Measurements from ENCODE around the gene CDKAL1.
"Not testable (repeated sequence)": the region's sequence is repeated elsewhere in the genome, so short reads cannot be mapped to it uniquely, and the experiment has no call there.

The CDKAL1 gene

DNA sequence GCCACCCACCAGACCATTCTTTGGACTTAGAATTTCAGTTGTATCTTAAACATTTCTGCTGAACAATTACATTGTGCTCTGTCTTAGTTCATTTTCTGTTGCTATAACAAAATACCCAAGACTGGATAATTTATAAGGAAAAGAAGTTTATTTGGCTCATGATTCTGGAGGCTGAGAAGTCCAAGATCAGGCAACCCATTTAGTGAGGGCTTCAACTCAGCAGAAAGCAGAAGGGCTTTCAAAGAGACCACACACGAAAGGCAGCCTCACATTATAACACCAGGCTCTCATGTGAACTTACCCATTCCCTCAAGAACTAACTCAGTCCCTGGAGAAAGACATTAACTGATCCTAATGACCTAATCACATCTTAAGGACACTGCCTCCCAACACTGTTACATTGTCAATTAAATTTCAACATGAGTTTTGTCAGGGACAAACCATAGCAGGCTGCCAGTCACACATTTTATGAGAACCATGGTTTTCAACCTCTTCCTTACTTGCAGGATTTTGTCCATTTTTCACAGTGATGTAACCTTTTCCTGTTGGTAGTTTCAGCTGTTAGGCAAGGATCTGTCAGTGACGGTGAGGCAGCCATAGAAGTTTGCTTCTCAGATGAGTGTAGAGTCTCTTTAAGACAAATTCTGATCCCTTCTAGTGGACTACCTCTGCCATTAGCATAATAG lies 659.7 kb downstream of the CDKAL1 start:
- DNase-seq: no peak

DNA sequence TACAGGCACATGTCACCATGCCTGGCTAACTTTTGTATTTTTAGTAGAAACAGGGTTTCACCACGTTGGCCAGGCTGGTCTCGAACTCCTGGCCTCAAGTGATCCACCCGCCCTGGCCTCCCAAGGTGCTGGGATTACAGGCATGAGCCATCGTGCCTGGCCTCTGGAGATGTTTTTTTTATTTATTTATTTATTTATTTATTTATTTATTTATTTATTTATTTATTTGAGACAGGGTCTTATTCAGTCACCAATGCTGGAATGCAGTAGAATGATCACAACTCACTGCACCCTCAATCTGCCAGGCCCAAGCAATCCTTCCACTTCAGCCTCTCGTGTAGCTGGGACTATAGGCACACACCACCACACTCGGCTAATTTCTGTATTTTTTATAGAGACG lies 661.0 kb downstream of the CDKAL1 start:
- DNase-seq: not testable (repeated sequence)

DNA sequence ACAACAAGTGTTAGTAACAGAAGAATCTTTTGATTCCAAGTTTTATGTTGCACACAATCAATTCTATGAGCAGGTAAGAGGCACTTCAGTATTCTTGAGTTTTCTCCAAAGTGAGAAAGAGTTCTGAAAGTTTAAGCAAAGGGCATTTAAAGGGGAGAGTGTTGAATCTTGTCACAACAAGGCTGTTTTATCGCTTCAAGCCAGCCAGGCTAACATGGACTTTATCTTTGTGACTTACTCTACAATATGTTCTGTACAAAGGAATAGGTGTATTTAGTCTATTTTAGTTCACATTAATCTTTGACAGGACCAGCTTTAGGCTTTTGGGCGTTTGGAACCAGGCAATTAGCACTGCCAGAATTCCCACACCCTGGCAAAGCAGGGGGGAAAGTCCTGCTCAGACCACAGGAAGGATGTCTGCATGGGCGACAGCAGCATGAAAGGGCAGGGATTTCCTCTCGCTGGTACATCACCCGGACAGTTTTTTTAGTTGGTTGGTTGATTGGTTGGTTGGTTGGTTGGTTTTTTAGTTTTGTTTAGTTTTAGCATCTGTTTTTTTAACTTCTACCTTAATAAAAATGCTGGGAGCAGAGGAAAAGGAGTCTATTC lies 663.9 kb downstream of the CDKAL1 start:
- DNase-seq: no peak

DNA sequence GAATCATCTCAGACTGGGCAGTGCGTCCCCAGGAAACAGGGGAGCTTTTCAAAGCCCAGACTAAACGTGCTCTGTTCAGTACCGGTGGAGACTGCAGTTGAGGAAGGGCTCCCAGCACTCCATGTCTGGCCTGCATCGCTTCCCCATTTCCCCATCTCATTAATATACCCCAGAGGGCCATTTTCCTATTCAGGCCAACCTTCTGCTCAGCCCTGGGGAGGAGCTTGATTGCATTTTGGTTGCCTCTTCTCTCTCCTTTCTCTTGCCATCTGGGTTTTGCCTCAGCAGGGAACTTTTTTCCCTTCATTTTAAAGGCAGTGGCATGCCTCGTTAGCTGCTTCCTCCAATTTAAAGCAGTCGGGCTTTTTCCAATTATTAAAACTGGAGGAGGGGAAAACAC lies 665.0 kb downstream of the CDKAL1 start:
- DNase-seq: no peak

DNA sequence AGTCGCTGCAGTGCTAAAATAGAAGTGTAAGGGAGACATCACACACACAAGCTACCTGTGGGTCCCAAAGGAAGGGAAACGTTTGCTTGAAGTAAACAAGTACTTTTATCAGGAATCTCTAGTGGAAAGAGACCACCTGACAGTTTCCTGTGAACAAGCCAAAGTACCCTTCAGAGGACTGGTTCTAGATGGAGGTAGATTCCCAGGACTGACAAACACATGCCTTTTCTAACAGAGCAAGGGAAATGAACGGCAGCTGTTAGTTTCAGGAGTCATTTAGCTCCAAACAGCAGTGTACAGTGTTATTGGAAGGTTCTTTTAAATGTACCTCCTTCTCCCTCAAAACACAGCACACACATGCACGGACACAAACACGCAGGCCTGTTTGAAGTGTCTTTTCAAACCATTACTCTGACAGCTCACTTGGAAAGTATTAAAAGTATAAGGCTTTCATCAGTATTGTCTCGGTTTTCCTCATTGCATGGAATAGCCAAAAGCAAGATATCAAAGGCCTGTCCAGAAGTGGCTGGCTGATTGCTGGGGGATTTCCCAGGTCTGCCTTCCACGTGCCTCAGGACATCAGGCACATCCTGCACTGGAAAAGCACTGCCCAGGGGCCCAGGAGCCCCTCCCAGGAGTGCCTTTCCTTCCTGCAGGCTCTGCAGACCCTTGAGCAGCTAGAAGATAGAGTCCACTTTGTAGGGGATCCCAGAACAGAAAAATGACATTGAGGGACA lies 666.0 kb downstream of the CDKAL1 start:
- DNase-seq: no peak

DNA sequence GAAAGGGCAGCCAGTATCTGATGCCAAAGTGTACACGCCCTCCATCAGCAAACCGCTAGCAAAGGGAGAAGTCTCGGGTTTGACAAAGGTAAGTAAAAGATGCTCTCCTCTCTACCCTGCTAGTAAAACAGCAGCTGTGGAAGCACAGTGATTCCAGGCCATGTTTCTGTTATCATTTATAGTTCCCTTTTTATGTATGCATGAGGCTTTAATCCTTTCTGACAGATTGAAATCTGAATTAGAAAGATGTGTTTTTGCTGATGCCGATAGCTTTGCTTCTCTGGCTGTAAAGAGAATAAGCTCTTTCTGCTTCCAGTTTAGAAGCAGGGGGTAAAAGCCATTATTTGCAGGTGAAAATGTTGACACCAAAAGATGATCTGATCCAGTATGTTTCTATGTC lies 666.9 kb downstream of the CDKAL1 start:
- DNase-seq: no peak

DNA sequence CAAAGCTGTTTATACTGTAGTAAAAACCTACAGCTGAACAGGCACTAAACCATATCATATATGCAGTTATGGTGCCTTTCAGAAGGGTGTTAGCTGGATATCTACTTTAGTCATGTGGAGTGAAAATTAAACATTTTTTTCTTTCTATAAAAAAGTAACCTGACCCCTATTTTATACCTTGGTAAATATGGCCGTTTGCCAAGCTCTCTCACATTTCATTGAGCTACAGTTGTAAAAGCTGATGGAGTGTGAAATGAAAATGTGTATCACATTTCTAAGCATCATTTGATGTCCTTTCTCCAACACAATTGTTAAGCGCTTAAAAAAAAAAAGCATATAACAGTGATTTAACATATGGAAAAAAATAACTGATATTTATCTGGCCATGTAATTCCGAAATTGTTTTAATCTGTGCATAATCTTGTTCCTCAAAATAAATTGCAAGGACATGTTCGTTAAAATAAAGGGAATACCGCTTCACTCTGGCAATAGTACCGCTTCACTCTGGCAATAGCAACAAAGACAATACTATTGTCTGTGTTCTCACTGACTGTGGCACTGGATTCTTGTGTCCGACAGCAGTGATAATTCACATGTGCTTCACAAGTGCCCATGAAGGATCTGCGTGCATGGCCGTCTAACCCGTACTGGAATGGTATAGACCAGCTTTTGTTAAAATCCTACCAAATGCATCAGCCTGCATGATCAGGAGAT lies 667.5 kb downstream of the CDKAL1 start:
- DNase-seq: no peak

DNA sequence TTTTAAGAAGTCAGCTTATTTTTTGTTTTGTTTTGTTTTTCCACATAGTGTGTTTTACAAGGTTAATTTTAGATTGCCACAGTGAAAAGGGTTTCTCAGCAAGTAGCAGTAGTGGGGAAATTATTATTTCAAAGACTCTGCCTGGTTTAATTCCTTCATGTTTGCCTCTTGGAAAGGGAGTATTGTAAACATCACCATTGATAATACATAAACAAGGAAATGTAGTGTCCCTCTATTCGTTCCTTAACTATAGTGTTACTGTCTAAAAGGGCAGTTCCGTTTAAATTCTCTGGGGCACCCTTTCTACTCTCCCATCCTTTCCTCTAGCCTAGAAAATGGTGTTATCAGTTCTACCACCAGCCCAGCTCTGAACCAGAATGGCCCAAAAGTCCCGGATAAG lies 668.3 kb downstream of the CDKAL1 start:
- no peak for DNase-seq

DNA sequence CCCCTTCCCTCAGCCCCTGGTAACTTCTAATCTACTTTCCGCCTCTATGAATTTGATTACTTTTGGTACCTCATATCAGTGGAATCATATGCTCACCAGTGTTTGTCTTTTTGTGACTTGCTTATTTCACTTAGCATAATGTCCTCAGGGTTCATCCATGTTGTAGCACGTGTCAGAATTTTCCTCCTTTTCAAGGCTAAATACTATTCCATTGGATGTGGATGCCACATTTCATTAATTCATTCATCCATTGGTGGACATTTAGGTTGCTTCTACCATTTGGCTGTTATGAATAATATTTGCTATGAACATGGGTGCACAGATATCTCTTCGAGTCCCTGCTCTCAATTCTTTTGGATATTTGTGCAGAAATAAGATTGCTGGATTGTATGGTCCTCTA lies 670.7 kb downstream of the CDKAL1 start:
- no peak for DNase-seq

DNA sequence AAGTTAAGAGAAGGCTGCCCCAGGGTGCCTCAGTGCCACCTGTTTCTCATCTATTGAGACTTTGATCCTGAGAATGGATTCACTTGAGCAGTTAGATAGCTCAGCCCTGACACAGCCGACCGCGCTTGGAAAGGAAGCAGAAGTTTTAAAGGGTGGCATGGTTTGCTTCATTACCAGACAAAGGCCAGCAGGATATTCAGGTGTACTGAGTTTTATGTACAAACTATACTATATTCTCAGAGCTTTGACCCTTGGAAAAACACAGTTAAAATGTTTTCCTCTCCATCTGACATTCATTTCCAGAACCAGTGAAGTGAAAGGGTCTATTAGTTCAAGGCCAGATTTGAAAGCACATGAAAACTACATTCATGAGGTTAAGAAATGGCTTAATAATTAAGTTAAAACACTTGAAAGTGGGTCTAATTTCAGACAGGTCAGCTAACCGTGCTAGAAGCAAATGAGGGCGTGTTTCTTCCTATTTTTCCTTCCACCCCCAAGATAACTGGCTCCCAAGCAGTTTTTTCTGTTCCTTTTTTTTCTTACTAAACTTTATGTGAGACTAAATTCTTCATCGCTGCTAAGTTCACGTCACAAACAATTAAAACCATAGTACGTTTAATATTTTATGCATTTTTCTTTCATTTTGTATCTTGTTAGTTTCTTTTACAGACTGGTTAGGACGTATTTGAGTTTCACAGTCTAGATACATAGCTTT lies 674.0 kb downstream of the CDKAL1 start:
- DNase-seq: no peak

DNA sequence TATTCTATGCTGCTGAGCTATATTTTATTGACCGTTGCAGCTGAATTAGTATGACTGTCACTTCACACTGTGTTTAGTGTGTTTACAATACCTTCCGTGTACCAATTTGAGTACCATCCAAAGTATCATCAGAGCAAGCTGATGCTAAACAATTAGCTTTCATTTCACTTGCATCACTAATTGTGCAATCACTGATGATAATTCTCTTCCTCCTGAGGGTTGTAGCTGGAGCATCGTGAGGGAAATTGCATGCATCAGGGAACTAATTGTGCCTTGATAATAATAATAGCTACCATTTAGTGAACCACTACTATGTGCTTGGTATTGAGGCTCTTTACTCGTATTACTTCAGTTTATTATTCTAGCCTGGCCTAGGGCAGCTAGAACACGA lies 674.5 kb downstream of the CDKAL1 start:
- DNase-seq: no peak

DNA sequence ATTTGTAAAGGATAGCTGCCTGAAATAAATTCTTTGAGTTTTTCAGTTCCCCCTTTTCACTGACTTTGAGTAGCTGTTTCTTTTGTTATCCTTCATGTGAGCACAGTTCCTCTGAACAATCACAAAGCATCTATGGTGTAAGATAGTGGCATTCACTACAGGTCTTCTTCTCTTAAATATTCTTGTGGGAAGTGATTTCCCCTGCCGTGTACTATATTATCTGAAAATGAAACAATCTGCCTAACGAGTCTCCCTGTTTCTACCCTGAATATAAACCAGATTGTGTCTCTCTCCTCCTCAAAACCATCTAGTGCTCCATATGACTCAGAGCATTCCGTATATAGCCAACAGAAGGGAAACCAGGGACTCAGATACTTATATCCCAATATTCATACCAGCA lies 679.2 kb downstream of the CDKAL1 start:
- DNase-seq: peak; percentile 35

DNA sequence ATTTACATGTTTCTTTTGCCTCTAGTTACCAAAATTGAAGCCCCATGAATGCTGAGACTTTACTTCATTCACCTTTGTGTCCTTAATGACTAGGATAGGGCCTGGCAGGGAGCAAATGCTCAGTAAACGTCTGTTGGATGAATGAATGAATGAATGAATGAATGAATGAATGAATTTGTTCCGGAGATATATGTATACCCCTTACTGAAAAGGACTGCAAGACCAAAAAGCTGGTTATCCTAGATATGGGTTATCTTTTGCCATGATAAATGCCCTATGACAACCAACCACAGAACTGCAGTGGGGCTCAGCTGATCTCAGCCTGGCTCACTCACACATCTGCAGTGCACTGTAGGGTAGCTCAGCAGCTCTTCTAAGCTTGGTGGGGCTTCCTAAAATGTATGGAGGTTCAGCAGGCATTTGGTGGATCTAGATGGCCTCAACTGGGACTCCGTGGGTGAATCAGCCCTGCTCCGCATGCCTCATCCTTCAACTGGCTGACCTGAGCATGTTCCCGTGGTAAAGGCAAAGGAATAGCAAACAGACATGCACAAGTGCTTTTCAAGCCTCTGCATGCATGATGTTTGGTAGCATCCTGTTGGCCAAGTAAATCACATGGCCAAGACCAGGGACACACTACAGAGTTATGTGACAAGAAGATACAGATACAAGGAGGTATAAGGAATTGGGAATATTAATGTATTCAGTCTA lies 680.6 kb downstream of the CDKAL1 start:
- no peak for DNase-seq

DNA sequence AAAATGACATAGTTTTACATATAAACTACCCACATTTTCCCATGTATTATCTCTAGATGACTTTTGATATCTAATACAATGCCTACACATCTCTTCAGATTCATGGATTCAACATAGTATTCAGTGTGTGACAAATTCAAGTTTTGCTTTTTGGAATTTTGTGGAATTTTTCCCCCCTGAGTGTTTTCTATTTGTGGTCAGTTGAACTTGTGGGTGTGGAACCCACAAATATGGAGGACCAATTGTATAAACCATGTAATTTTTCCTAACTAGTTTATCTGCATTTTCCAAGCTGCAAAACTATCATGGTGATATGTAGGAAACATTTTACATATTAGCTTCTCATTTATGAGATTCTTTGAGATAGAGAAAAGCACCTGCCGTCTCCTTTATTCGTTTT lies 685.0 kb downstream of the CDKAL1 start:
- DNase-seq: peak; percentile 16

DNA sequence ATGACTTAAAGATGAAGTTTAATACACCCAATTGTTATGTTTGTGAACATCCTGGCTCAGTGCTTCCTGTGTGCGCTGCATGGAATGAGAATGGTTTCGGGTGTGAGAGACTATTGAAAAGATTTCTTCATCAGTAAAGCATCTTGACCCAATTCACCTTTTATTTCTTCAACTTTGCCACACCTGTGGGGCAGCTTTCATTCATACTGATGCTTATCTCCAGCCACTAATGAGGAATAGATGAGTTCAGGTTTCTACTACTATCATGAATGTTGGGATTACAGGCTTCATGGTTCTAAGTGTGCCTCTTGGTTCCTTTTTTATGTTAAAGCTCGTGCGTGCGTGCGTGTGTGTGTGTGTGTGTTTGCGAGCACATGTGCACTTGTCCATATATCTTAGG lies 685.6 kb downstream of the CDKAL1 start:
- no peak for DNase-seq

DNA sequence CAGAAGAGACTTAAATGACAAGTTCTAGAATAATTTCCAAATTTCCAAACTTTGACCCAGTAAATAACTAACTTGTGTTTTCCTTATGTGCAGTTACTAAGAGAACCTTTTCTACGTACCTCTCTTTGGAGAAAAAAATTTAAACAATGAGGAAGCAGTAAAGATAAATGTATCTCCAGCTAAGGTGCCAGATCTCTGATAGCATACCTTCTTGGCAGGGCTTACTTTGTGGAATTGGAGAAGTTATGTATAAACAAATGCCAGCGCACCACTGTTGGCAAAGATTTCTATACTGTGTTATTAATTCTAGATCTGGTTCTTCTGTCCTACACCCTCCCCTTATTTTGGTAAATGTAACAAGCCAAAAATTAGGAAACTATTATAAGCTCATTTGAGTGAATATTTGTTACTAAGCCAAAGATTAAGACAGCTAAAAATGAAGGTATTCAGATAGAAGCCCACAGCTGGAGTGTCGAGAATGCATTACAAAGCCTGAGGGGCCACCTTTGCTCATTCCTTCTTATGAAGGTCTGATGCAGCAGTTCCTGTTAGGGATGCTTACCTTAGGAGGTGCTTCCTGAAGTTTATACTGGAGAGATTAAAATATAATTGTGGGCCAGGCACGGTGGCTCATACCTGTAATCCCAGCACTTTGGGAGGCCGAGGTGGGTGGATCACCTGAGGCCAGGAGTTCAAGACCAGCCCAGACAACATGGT lies 686.2 kb downstream of the CDKAL1 start:
- DNase-seq: no peak

DNA sequence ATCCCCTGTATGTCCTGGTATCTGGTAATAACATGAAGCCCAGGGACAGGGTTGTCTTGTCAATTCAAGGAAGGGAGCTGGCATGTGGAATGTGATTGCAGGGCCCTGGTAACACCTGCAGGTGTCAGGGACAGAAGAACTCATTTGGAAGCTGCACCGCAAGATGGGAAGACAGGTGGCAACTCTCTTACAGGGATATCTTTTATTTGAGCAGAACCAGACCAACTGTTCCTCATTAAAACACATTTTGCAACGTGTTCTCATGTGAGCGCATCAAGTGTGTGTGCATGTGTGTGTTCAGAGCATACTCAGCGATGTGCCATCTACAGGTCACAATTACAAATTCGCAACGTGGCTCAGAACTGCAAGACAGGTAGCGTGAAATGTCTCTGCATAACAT lies 688.4 kb downstream of the CDKAL1 start:
- no peak for DNase-seq

DNA sequence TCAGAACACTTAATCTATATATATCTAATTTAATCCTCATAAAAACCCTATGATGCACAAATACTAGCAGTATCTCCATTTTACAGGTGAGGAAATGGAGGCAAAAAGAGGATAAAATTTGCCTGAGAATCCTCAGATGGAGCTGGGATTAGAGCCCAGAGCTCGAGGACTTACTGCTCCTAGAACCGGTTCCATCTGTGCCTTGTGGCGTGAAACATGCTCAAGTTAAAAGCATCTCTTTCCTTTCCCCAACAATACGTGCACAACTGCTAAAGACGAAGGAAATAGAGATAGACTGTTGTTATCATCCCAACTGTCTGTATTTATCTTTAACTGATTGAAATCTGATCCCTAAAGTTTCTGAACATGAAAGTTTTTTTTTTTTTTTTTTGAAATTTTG lies 691.7 kb downstream of the CDKAL1 start:
- no peak for DNase-seq

DNA sequence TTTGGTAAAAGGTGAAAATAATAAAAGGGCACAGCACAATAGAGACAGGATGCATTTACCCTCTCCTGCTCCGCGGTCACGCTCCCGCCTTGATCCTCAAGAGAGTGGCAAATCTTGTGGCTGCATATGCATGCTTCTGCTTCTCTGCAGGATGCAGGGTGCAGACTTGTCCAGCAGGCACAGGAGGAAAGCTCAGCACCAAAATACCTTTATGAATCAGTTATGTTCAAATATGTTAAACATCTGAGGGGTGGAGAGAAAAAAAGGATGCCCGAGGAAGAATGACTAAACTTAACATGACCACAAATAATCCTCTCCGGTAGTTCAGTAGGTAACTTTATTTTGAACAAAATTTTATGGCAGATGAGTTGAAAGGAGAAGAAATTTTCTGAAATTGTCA lies 693.2 kb downstream of the CDKAL1 start:
- DNase-seq: peak; percentile 61

DNA sequence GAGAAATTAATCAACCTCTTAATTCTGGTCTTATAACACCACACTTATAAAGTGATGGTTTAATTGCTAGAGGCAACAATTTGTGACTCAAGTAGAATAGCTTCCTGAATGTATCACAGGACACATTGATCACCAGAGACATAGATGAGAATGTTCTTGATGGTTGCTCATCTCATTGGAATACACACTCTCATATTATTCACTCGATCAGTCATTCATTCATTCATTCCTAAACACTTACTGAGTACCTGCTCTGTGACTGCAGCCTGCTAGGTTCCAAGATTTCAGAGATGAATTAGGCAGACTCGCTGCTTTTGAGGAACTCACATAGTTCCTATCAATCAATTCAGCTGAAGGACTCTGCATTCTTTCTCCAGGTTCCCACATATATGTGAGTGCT lies 694.2 kb downstream of the CDKAL1 start:
- DNase-seq: peak; percentile 65

DNA sequence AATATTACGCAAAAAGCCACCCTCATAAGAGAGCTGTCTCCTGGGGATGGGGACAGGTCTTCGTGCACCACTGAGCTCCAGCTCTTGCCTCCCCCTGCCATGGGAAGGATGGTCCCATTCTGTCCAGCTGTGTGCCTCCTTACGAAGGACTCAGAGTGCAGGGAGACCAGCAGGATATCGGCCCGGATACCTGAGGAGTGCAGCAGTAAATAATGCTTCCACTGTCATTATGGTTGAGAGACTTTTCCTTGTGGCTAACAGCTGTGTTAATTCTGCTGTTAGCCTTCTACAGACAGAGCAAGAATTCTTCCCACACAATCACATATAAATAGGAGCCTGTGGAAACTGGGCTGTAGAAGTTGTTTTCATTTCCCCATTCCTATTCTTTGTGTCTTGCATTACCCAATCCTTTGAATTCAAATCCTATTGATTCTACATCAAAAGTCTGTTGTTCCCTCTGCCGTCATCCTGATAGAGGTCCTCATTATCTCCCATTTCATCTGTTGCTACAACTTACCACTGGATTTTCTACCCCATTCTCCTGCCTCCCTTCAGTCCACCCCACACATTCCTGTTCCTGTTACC lies 694.7 kb downstream of the CDKAL1 start:
- no peak for DNase-seq

Measured in fibroblast of skin of right biceps (primary cell).